Stimulated activated CD8-positive, alpha-beta memory T cell treated with anti-CD3 and anti-CD28 coated beads, Interleukin-15, amount 100 ng/mL, for 24 hours (primary cell): ENCODE data around the gene RAB3GAP1.
"Not testable (repeated sequence)": the region's sequence is repeated elsewhere in the genome, so short reads cannot be mapped to it uniquely, and the experiment has no call there.

Experiments used
- DNase-seq: peaks from one replicate; pipeline ENCODE4 v3.0.0-alpha.2; 2020; ENCODE audit warnings: low read depth

RAB3GAP1 gene

GRCh38 chr2:135055182-135055786 lies 3.2 kb downstream of the RAB3GAP1 start:
- no peak for DNase-seq

GRCh38 chr2:135056790-135057189 lies 4.7 kb downstream of the RAB3GAP1 start:
- no peak for DNase-seq

- no peak for DNase-seq
Observed at GRCh38 chr2:135059577-135059976, 7.5 kb downstream of the RAB3GAP1 start.

- DNase-seq = no peak
Observed at GRCh38 chr2:135063210-135063609, 11.1 kb downstream of the RAB3GAP1 start.

- DNase-seq = no peak
Observed at GRCh38 chr2:135064149-135064548, 12.1 kb downstream of the RAB3GAP1 start.

- DNase-seq = no peak
Observed at GRCh38 chr2:135066710-135067109, 14.6 kb downstream of the RAB3GAP1 start.

GRCh38 chr2:135072125-135072997 lies 20.3 kb downstream of the RAB3GAP1 start:
- DNase-seq = no peak

GRCh38 chr2:135074216-135074615 lies 22.1 kb downstream of the RAB3GAP1 start:
- DNase-seq = no peak

- DNase-seq = no peak
Observed at GRCh38 chr2:135076556-135076955, 24.5 kb downstream of the RAB3GAP1 start.

- no peak for DNase-seq
Observed at GRCh38 chr2:135078417-135078816, 26.3 kb downstream of the RAB3GAP1 start.

GRCh38 chr2:135086222-135086621 lies 34.1 kb downstream of the RAB3GAP1 start:
- DNase-seq = no peak

- DNase-seq = not testable (repeated sequence)
Observed at GRCh38 chr2:135089597-135089996, 37.5 kb downstream of the RAB3GAP1 start.

- DNase-seq = no peak
Observed at GRCh38 chr2:135091681-135092080, 39.6 kb downstream of the RAB3GAP1 start.

GRCh38 chr2:135093193-135093592 lies 41.1 kb downstream of the RAB3GAP1 start:
- no peak for DNase-seq

GRCh38 chr2:135093670-135094330 lies 41.7 kb downstream of the RAB3GAP1 start:
- no peak for DNase-seq

- no peak for DNase-seq
Observed at GRCh38 chr2:135094508-135094907, 42.4 kb downstream of the RAB3GAP1 start.

GRCh38 chr2:135095591-135095990 lies 43.5 kb downstream of the RAB3GAP1 start:
- DNase-seq = no peak

- no peak for DNase-seq
Observed at GRCh38 chr2:135096665-135097446, 44.8 kb downstream of the RAB3GAP1 start.

GRCh38 chr2:135097532-135098231 lies 45.6 kb downstream of the RAB3GAP1 start:
- DNase-seq = no peak

- no peak for DNase-seq
Observed at GRCh38 chr2:135099802-135100483, 47.9 kb downstream of the RAB3GAP1 start.

GRCh38 chr2:135103843-135104242 lies 51.8 kb downstream of the RAB3GAP1 start:
- DNase-seq = no peak
